Muscle of arm (tissue), 14 donors: Measurements from ENCODE around the gene IL17REL. TPM values are rescaled to one million over a fixed set of nuclear protein-coding genes. Genes with fewer than 3 reads are reported as not detected.

Source experiments
- DNase-seq: peaks from one replicate; pipeline ENCODE4 v3.0.0-alpha.2; 2013
- long read RNA-seq, 11 donors: transcript quantifications; one replicate each; lab custom pipeline, GENCODE V29; 2026
- polyA plus RNA-seq, 12 donors: library from polyadenylated mRNA; unstranded; fragments of 120-200 nt; gene quantifications; one replicate each; pipeline ENCODE4 v1.2.1, GENCODE V29; 2013; ENCODE audit not compliant: insufficient read length in 12 of 12

IL17REL gene
- polyA plus RNA-seq = under 1 TPM in 3 of 12 donors, not detected in 9; 0.07 to 0.92 (median 0.10) TPM
- long read RNA-seq, donor 1 = 0 reads
- long read RNA-seq, donor 2 = 0 reads
- long read RNA-seq, donor 3 = 0 reads
- long read RNA-seq, donor 4 = 0 reads
- long read RNA-seq, donor 5 = 0 reads
- long read RNA-seq, donor 6 = 0 reads
- long read RNA-seq, donor 7 = 0 reads
- long read RNA-seq, donor 8 = 0 reads
- long read RNA-seq, donor 9 = 0 reads
- long read RNA-seq, donor 10 = 0 reads
- long read RNA-seq, donor 11 = 0 reads

GRCh38 chr22:50012211-50013181, at the start of gene IL17REL:
TSS of gene IL17REL (minus strand) at chr22:50012765. CDS start at chr22:50012646, 119 bp downstream.
- no peak for DNase-seq

DNA sequence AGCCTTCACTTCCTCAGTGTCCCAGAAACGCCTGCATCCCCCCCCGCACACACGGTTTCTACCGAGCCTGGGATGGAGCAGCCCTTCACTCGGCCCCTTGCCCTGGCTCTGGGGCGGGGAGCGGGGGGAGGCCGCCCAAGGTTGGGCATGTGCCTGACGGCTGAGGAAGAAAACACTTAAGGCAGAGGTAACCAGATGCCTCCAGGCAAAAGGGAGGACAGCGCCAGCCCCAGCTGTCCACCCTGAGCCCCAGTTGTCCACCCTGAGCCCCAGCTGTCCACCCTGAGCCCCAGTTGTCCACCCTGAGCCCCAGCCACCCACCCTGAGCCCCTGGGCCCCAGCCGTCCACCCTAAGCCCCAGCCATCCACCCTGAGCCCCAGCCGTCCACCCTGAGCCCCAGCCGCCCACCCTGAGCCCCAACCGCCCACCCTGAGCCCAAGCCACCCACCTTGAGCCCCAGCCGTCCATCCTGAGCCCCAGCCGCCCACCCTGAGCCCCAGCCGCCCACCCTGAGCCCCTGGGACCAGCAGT, 49.3 kb upstream of the IL17REL start:
- DNase-seq = no peak

DNA sequence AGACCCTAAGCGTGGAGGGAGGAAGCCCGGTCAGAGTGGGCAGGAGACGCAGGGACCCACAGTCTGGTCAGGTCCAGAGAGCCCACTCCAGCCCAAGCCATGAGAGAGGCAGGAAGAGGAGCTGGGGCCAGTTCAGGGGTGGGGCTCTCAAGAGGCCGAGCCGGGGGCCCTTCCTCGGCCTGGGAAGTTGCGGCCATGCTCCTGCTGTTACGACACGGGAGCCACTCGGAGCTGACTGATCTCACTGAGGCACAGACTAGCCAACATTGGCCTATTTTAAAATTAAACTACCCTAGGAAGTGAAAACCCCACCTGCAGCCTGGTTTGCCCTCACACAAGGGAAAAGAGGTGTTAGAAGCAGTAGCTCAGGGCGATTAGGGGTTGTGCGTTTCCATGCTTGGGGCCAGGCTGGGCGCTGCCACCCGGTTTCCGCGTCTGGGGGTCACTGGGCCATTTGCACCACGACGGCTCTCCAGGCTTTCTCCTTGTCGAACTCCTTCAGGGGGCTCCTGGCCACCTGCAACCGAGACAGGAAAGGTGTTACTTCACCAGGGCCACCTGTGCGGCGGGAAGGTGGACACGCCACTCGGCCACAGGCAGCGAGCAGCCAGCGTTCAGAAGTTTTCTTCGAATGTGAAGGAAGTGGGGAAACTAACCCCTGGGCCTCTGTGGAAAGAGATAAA, 48.7 kb upstream of the IL17REL start:
- no peak for DNase-seq

GRCh38 chr22:50060441-50061140, 48.0 kb upstream of the IL17REL start:
- no peak for DNase-seq

- no peak for DNase-seq
These were observed 47.3 kb upstream of the IL17REL start for GRCh38 chr22:50059881-50060262.

- no peak for DNase-seq
These were observed 46.6 kb upstream of the IL17REL start for GRCh38 chr22:50058906-50059880.

DNA sequence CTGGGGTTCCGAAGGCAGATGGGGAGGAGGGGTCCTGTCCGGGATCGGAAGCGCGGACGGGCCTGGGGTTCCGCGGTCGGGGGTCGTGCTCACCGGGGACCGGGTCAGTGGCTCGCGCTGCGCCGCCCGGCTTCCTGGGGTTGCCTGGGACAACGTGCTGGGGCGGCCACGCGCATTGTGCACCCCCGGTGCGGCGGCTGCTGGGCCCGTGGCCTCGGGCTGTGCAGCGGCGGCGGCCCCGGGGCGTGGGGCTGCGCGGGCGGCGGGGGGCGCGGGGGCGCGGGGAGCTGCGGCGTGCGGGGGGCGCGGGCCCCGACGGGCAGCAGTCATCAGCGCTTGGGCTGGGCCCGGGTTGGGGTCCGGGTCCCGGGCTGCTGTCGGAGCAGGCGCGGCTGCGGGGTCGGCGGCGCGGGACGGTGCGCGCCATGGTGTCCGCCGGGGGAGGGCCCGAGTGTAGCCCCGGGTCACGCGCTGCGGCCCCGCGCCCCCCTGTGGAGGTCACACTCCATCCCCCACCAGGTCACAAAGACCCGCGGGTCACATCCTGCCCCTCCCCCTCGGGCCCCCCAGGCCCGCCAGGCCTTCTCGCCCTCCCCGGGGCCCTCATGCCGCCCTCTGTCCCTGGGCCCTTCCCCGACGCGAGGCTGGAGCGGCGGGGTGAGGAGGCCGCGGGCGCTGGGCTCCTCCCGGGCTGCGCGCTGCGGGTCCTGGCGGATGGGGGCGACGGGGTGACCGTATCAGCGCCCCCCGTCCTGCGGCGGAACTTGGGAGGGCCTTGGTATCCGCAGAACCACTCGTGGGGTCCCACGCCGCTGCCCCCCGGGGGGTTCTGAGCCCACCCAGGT, 45.7 kb upstream of the IL17REL start, which contains the start of gene TTLL8:
TTLL8 (minus strand) TSS at position 238 of the 845 bp plus-strand sequence.
- no peak for DNase-seq

DNA sequence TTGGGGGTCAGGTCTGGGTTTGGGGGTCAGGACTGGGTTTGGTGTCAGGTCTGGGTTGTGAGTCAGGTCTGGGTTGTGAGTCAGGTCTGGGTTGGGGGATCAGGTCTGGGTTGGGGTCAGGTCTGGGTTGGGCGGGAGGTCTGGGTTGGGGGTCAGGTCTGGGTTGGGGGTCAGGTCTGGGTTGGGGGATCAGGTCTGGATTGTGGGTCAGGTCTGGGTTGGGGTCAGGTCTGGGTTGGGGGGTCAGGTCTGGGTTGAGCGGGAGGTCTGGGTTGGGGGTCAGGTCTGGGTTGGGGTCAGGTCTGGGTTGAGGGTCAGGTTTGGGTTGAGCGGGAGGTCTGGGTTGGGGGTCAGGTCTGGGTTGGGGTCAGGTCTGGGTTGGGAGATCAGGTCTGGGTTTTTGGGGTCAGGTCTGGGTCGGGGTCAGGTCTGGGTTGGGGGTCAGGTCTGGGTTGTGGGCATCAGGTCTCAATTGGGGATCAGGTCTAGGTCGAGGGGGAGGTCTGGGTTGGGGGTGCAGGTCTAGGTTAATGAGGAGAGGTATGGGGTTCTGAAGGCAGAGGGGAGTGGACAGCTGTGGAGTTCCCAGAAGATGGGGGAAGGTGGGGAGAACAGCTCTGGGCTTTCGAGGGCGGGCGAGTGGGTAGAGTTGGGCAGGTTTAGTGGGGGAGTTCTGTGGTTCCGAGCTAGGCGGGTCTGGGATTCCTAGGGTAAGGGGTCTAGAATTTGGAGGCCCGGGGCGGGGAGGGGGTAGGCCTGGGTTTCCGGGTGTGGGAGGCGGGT, 44.9 kb upstream of the IL17REL start:
- no peak for DNase-seq

GRCh38 chr22:50056214-50056972, 43.8 kb upstream of the IL17REL start:
- DNase-seq = no peak

- DNase-seq = no peak
These were observed 41.3 kb upstream of the IL17REL start for GRCh38 chr22:50053861-50054260.

- DNase-seq = no peak
These were observed 39.4 kb upstream of the IL17REL start for GRCh38 chr22:50051930-50052329.

DNA sequence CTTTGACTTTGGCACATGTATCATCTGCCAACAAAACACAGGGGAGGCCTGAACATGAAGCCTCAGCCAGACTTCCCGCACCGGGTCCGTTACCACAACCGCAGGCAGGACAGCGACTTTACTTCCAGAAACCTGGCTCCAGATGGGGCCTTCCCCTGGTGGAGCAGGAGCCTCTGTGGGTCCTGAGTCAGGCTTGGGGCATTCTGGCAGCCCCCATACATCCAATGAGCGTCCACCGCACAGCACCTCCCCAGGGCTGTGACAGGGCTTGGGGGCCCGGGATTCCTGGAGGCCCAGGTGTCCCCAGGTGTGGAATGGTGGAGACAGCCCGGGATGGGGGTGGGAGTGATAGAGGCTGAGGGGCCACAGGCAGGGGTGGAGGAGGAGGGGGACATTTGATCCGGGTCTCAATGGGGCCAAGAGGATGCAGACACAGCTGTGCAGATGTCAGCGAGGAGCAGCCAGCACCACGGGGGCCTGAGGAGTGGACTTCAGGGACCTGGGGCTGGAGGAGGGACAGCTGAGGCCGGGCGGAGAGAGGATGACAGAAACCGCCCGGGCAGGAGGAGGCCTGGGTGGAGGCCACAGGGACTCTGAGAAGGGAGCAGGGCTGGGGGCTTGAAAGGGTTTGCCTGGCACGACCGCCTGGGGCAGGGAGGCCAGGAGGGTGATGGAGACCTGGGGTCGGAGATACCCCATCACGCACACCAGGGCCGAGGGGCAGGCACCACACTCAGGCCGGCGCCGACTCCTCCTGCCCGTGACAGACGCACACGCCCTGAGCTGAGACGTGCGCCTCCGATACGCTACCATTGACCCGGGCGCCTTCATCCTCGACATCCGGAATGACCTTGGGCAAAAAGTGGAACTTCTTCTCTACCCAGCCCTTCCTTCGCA, 37.0 kb upstream of the IL17REL start:
- no peak for DNase-seq

DNA sequence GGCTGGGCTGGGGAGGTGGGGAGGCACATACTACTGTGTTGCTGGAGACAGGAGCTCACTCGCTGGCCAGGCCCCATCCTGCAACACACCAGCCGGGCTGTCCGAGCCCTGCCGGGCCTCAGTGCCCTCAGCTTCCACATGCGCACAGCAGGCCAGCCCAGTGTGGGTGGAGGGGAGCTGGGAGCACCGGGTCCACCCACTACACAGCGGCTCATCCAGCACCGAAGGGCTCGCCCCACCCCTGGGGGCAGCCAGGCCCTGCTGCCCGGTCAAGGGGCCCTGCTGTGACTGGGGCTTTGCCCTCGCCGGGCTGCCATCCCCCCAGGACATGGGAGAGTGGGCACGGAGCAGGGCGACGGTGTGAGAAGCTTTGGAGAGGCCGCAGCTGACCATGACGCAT, 36.3 kb upstream of the IL17REL start:
- DNase-seq = no peak

DNA sequence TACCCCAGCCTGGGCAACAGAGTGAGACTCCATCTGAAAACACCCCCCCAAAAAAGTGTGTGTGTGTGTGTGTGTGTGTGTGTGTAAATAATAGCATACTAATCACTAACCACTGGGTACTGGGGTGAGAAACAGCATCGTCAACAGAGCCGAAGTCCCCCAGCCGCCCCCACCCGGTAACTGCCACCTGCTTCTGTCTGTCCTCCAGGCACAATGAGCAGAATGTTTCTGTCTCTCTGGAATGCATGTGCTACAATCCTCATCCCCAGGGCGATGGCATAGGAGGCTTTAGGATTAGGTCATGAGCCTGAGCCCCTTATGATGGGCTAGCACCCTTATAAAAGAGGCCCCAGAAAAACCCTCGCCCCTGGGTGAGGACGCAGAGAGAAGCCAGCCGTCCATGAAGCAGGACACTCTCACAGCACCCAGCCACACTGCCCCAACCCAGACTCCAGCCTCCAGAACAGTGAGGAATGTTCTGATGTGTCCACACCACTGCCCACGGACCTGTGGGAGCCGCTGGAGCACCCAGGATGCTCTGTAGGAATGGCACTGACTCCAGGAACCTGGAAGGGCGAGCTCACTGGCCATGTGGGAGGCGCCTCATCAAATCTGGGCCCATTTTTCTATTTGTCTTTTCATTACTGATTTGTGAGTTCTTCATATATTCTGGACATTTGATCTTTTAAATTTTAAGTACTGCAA, 35.6 kb upstream of the IL17REL start:
- DNase-seq = no peak

DNA sequence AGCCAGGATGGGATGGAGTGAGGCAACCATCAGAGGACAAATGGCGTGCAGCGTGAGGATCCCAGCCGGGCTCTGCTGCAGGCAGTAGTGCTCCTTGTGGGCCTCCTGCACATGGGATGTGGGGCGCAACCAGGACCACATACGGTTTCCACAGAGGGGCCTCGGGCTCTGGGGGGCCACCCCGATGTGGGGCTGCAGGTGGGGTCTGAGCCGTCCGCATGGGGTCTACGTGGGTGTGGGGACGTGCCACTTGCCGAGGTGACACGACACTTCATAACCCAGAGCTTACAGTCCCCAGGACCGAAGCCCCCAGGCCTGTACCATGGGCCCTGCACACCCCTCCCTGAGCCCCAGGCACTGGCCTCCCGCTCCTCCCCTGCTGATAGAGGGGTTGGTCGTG, 34.8 kb upstream of the IL17REL start:
- DNase-seq = no peak
